Prostate gland (tissue), 2 donors: Measurements from ENCODE around the gene CEP63. TPM values are rescaled to one million over a fixed set of nuclear protein-coding genes. Genes with fewer than 3 reads are reported as not detected.

ENCODE experiments used
- DNase-seq: peaks from one replicate; pipeline ENCODE4 v3.0.0-alpha.2; 2019; ENCODE audit warnings: low spot score
- H3K27ac ChIP-seq, 2 donors: fragments of 200-600 bp; sonication (generic); 2 replicates each; pipeline ENCODE4 v1.5.1; 2017 to 2019
- H3K27me3 ChIP-seq: fragments of 200-600 bp; sonication (generic); replicated peaks from 2 replicates; pipeline ENCODE4 v1.5.1; 2019; ENCODE audit not compliant: insufficient read depth
- H3K36me3 ChIP-seq, 2 donors: fragments of 200-600 bp; sonication (generic); 1 replicate in 1 of 2; 2 replicates in 1 of 2; pipeline versions ENCODE4 v1.5.1 to v1.8.1; 2017 to 2019
- H3K4me1 ChIP-seq: fragments of 200-600 bp; sonication (generic); replicated peaks from 2 replicates; pipeline ENCODE4 v1.5.1; 2019
- H3K4me3 ChIP-seq, 2 donors: fragments of 200-600 bp; sonication (generic); 2 replicates each; pipeline ENCODE4 v1.5.1; 2017 to 2019
- H3K9me3 ChIP-seq: fragments of 200-600 bp; sonication (generic); 2 replicates; pipeline ENCODE4 v1.5.1; 2017
- CTCF ChIP-seq, 4 experiments: fragments of 200-600 bp in 2 of 4; fragments of 450-650 bp in 2 of 4; sonication (generic) in 2 of 4; IDR thresholded peaks; 1 replicate in 3 of 4; 2 replicates in 1 of 4; pipeline ENCODE4 v1.5.1; 2016 to 2019; ENCODE audit warnings: antibody characterized with exemption in 4 of 4, mild to moderate bottlenecking in 2 of 4, moderate library complexity in 2 of 4
- POLR2A ChIP-seq: fragments of 450-650 bp; IDR thresholded peaks from one replicate; pipeline ENCODE4 v1.6.1; 2016; ENCODE audit warnings: antibody characterized with exemption, mild to moderate bottlenecking
- POLR2AphosphoS5 ChIP-seq: sonication (generic); formaldehyde crosslinking; IDR thresholded peaks from one replicate; pipeline ENCODE4 v1.6.1; 2017; ENCODE audit warnings: antibody characterized with exemption
- WGBS: methylation state at CpG from one replicate; pipeline ENCODE4 v1.1.5; 2018; 5-methylcytosine and 5-hydroxymethylcytosine counted together
- intact Hi-C: fragments of 100-400 bp; cut with DNase I; formaldehyde crosslinking; loops from one replicate; pipeline ENCODE4 v1.14.2; 2022
- total RNA-seq, 2 donors: library from RNA; depleted of rRNA; stranded (reverse); fragments of >200 nt; gene quantifications; one replicate each; pipeline ENCODE4 v1.1.0, GENCODE V29; 2016

CEP63 gene
- total RNA-seq, 2 donors from 2014 or later = 35.2 to 60.1 TPM

DNA sequence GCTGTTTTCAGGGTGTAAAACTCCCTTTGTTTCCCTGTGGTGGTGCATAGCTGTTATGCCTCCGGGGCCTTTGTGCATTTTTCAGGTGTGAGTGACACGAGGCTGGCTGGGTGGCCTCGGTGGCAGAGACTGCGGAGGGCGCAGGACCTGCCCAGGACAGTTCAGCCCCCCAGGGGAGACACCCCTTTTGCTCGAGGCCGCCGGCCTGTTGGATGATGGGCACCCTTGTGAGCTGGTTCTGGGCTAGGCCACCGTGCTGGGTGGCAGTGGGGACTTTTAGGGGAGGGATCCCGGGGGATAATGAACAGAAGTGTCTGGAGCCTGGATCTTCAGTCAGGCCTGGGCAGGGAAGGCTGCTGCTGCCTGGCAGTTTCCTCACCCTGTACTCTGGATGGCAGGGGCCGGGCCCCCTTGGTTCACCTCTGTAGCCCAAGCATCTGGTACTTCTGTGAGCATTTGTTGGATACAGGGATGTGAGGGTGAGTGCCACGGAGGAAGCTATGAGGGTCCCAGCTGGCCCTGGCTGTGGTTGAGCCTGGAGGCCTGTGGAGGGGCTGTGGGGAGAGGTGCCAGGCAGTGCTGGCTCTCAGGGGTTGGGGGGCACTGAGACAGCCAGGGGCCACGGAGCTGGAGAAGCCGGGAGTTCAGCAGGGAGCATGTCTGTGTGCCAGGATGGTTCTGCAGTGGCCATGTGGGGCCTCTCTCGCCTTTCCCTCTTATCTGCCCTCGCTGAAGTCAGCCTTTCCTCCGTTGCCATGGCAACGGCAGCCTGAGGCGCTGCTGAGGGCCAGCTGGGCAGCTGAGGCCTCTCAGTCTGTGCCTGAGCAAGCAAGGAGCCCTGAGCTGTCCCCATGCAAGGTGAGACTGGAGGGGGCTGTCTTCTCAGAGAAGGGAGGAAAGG lies 115.9 kb downstream of the CEP63 start:
- Histone ChIP-seq H3K4me3 (no peak overlapping the region), H3K36me3 (no peaks in the 10 kb centered on the region), H3K27ac (no peak overlapping the region), H3K4me1 (no peaks in the 10 kb centered on the region), H3K27me3 (no peaks in the 10 kb centered on the region), H3K9me3 (no peaks in the 10 kb centered on the region)
- intact Hi-C loops = loop anchor here (2.0 to 5.0 kb wide), 5 partner anchors 41 to 1293 kb away; partner anchors contain the start of gene EPHB1
- WGBS = 37% methylated on average over 18 of the region's 19 CpGs
- no peak for DNase-seq
- TF ChIP-seq POLR2A (no peak), POLR2AphosphoS5 (no peak), CTCF (IDR thresholded peaks at IDR 0.05) (no peak)

DNA sequence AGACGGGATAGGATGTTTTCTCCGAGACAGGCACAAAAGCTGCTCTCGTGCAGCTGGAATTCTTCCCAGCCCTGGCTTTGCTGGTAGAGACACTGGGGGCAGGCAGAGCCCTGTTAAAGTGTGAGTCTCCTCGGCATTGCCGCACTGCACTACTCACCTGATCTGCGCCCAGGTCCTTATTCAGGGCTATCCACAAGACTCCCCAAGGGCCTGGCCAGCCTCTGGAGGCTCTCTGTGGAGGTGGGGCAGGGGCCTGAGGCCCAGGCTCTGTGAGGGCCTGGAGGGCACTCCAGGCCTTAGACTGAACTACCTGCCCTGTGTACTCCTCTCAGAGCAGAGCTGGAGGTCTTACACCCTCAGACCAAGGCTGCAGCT lies 116.6 kb downstream of the CEP63 start:
- Histone ChIP-seq H3K9me3 (no peaks in the 10 kb centered on the region), H3K27ac (no peak overlapping the region), H3K27me3 (no peaks in the 10 kb centered on the region), H3K4me3 (no peak overlapping the region), H3K4me1 (no peaks in the 10 kb centered on the region), H3K36me3 (no peaks in the 10 kb centered on the region)
- WGBS = 50% methylated on average over 6 of the region's 6 CpGs
- intact Hi-C loops = loop anchor here (5.0 kb wide), 3 partner anchors 40 to 900 kb away; partner anchors contain the start of gene EPHB1
- DNase-seq = no peak
- no peak for TF ChIP-seq POLR2A
- TF ChIP-seq CTCF (IDR thresholded peaks at IDR 0.05) = no peak
- TF ChIP-seq POLR2AphosphoS5 = no peak

DNA sequence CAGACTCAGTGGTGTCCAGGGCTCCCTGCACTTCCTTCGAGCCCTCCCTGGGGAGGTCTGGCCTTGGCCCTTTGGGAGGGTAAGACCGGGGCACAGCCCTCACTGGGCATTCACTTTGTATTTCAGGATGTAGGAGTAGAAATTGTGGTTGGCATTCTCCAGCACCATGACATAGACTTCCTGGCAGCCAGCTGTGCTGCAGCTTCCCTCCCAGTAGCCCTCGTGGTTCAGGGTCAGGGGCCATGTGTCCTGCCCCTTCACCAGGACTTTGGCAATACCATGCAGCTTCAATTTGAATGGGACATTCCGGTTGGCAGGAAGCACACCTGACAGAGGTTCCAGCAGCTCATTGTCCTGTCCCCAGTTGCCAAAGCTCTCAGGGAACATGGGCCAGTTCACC lies 117.6 kb downstream of the CEP63 start:
- TF ChIP-seq CTCF (IDR thresholded peaks at IDR 0.05) (no peak), POLR2A (no peak), POLR2AphosphoS5 (no peak)
- H3K36me3 ChIP-seq = no peaks in the 10 kb centered on the region
- no peaks in the 10 kb centered on the region for H3K27me3 ChIP-seq
- DNase-seq = no peak
- no peaks in the 10 kb centered on the region for H3K4me1 ChIP-seq
- WGBS = 48% methylated on average over 4 of the region's 4 CpGs
- intact Hi-C loops = loop anchor here (5.0 kb wide), 3 partner anchors 39 to 899 kb away; partner anchors contain the start of gene EPHB1
- H3K9me3 ChIP-seq = no peaks in the 10 kb centered on the region
- H3K4me3 ChIP-seq = no peak overlapping the region
- no peak overlapping the region for H3K27ac ChIP-seq

- 92% methylated on average over 13 of the region's 13 CpGs for WGBS
- H3K9me3 ChIP-seq = no peaks in the 10 kb centered on the region
- no peaks in the 10 kb centered on the region for H3K27me3 ChIP-seq
- H3K4me1 ChIP-seq = no peaks in the 10 kb centered on the region
- no peak for DNase-seq
- H3K27ac ChIP-seq = no peak overlapping the region
- H3K4me3 ChIP-seq = no peak overlapping the region
- TF ChIP-seq POLR2A = no peak
- TF ChIP-seq CTCF (IDR thresholded peaks at IDR 0.05) = no peak
- no peak for TF ChIP-seq POLR2AphosphoS5
- intact Hi-C loops = loop anchor here (5.0 kb wide), 3 partner anchors 38 to 898 kb away; partner anchors contain the start of gene EPHB1
- no peaks in the 10 kb centered on the region for H3K36me3 ChIP-seq
Measured at GRCh38 chr3:134603956-134604355, 118.1 kb downstream of the CEP63 start.
